Ramos (cell line): Measurements from ENCODE around the gene CYP19A1.

Experiments
- in situ Hi-C: fragments of 300-500 bp; cut with MboI; formaldehyde crosslinking; loops from one replicate; pipeline ENCODE4 v1.14.3; 2022; ENCODE audit warnings: low sequenced_read_pairs; ENCODE audit not compliant: unreplicated experiment

Gene CYP19A1

DNA sequence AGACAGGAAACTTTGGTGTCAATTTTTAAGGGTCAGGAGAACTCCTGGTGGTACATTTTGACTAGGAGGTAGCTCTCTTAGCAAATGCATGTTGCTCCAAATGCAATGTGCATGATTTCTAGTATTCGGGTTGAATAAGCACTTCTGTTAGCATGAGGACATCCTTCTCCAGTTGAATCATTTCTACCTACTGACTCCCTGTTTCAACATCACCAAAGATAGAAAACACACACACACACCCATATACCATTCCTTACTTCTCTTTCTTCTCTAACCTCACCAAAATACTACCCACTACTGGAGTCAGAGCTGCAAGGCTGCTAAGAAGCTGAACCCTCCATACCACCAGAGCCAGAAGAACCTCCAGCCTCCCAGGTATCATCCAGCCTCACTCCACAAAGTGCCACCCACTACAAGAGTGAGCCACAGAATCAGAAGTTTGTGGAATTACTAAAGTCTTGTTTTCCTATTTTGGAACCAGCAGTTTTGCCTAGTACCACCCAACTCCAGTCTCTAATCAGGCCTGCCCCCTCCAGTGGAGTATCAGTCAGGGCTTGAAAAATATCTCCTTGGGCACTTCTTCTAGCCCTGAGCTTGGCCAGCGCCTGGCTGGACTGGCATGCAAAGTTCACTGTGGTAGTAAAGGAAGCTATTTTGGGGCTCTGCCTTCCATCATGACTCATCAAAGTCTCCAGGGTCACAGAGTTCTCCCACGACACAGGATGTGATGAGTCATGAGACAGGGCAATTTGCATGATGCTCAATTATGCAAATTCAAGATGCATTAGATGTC is 110.3 kb downstream of the CYP19A1 start:
- in situ Hi-C loops = no loop called here

DNA sequence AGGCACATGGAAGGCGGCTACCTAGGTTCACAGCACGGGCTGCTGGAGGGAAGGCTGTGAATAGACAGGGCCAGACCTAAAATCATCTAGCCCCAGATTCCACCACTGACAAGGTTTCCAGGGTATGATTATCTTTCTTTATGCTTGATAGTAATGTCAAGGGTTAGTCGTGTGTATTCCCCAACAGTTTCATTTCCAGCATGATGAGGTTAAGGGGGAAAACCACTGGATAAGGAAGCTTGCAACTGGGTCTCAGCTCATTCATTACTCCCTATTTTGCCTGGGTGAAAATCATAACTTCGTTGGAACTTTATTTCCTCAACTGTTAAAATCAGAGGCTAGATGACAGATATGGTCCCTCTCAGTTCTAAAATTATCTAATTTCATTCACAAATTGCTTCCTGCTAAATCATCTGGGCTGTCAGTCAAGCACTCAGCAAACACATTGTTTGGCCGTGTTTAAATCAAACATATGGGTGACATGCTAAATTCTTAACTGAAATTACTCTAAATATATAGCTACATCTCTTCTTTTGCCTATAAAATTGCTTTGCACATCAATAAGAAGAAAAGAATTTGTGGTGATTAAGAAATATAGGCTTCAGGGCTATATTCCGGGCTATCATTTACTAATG is 111.7 kb downstream of the CYP19A1 start:
- in situ Hi-C loops = no loop called here

GRCh38 chr15:51224428-51224827 is 114.0 kb downstream of the CYP19A1 start:
- in situ Hi-C loops = no loop called here

GRCh38 chr15:51223771-51224229 is 114.6 kb downstream of the CYP19A1 start:
- in situ Hi-C loops = no loop called here

- in situ Hi-C loops = no loop called here
Measured at GRCh38 chr15:51218299-51218938, 120.0 kb downstream of the CYP19A1 start.

- in situ Hi-C loops = no loop called here
Measured at GRCh38 chr15:51212909-51213308, 125.5 kb downstream of the CYP19A1 start.

GRCh38 chr15:51212239-51212638 is 126.2 kb downstream of the CYP19A1 start:
- in situ Hi-C loops = no loop called here

DNA sequence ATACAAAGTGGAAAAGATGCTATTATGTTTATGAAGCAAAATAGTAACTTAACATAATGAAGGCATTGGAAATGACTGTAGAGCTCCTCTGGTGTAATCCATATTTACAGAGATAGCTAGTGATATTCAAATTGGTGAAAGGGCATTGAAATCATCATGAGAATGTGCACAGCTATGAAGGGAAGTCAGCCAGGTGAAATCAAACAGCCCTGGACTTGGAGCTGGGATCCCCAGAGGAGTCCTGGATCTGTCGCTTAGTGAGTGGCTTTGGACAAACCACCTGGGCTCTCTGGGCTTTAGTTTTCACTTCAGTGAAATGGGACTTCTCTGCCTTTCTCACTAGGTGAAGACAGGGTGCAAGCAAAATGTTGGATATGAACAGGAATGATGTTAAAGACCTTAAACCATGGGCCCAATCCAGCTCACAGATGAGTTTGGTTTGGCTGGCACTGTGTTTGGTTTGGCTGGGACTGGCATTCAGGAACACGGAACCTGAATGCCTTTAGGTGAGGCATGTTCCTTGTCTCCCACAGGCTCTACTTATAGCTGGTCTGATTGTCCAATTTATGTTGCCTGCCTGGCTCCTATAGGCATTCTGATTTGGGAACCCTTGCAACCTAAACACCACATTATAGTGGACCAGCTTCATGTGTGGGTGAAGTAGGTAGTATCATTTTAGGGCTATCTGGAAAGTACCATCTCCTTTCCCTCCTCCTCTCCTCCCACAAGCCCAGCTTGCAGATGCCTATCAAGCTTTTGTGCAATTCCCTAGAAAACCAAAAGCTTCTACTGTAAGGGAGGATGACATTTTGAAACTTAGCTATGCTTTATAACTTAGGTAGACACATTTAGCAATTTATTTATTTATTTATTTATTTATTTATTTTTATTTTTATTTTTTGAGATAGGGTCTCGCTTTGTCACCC is 133.1 kb downstream of the CYP19A1 start:
- in situ Hi-C loops = no loop called here

DNA sequence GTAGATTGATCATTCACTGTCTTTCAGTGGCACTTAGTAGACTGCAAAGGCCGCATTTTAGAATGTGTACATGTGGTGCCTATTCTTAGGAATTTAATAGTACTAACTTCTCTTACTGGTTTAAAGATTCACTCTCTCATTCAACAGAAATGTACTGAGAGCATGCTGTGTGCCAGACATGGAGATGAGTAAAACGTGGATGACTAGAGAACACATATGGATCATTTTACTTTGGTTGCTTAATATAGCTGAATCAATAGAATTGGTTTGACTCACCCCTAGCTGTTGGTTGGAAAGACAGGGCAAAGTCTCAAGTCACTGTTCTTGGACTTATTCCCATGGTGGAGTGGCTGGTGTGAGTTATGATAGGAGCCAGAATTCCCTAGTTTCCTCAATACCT is 134.6 kb downstream of the CYP19A1 start:
- in situ Hi-C loops = no loop called here

- in situ Hi-C loops = no loop called here
Measured at GRCh38 chr15:51202783-51203182, 135.6 kb downstream of the CYP19A1 start.

DNA sequence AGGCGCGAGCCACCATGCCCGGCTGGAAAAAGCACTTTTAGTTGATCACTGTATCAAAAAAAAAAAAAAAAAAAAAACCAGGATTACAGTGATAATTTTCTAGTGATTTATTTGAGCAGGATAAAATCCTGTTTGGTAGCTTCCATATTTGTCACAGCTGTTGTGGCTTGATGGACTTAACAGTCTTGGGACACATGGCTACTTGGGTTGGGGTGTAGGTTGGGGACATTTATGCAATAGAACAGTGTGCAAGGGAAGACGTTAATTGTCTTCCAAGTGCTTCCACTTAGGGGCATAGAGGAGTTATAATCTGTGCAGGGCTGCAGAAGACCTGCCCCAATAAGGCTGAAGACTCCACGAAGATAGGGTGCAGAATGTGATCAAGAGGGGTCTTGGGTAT is 136.8 kb downstream of the CYP19A1 start:
- in situ Hi-C loops = no loop called here

DNA sequence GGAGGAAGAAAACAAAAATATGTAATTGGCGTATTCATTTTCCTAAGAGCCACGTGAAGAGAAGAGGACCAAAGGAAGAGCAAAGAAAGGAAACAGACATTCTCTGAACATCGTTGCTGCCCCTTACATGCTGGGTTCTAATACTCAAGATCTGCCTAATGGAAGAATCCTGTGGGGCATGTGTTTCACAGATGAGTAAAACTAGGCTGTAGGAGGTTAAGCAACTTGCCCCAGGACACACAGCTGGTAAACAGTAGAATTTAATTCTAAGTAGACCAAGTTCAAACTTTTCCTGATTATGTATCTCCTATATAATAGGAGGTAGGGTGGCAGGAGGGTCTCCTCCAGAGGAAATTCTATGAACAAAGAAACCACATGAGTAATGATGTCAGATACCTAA is 137.6 kb downstream of the CYP19A1 start:
- in situ Hi-C loops = no loop called here

DNA sequence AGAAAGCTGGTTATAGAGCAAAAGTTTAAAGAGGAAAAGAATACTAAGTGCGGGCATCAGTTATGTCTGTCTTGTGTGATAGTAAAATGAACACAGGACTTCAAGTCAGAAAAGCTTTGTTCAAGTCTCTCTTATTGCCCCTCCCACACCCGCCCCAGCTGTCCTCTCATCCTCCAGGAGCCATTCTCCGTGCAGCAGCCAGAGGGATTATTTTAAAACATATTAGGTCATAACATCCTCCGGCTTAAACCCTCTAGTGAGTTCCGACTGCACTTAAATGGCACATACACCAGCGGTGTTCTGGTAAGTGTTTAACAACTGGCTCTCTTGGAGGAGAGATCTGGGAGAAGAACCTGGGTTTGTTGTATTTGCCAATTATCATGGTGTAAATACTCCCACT is 138.9 kb downstream of the CYP19A1 start:
- in situ Hi-C loops = no loop called here

DNA sequence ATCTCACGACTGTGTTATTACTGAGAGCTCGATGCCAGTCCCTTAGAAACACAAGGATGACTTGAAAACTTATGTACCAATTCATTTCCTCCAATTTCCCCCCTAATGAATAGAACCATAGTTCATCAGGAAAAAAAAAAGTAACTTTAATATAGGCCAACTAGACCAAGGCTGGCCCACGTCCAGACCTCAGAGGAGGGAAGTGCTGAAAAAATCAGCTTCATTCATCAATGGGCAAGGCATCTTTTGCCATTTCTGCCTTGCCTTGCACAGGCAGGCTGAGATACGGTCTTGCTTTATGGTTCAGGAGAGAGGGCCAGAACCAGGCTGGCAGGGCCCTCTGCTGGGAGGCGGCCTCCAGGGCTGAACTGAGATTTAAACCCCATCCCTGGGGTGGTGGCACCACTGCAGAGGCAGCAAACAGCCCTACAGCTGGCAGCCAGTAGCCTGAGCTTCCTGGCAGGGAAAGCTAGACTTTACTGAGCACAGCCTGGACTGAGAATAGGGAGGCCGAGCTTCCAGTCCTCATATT is 139.6 kb downstream of the CYP19A1 start:
- in situ Hi-C loops = no loop called here

DNA sequence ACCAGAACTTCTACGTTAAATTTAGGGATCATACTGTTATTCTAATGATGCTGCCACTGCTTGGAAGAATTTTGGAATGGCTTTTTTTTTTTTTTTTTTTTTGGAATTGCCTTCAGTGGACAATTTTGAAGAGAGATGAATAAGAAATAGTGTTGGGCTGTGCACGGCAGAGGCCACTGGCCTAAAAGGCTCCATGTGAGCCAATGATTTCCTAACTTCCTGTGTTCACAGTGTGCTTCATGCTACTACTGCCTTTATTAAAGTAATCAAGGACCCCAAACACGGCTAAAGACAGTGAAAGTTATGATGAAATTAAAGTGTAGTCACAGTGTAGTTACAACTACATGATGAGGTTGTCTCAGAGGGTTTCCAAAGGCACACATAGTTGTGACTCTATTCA is 142.9 kb downstream of the CYP19A1 start:
- in situ Hi-C loops = no loop called here

GRCh38 chr15:51193979-51194378 is 144.4 kb downstream of the CYP19A1 start:
- in situ Hi-C loops = no loop called here

GRCh38 chr15:51193526-51193925 is 144.9 kb downstream of the CYP19A1 start:
- in situ Hi-C loops = no loop called here

GRCh38 chr15:51192521-51193280 is 145.7 kb downstream of the CYP19A1 start:
- in situ Hi-C loops = no loop called here

DNA sequence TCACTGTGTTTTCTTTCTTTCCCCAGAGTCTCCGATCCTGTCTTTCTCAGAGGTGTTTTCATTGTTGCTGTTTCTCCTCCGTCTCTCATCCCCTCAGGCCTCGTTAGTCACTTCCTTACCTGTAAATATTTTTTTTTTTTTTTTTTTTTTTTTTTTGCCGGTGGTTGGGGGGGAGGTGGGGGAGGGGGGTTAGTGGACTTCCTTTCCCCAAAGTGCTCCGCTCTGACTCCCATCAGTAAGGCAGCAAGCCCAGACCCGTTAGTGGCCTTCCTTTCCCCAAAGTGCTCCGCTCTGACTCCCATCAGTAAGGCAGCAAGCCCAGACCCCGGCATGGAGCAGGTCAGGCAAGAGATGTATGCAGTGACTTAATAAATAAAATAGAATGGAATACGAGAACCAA is 146.6 kb downstream of the CYP19A1 start:
- in situ Hi-C loops = no loop called here
